HL-60 (cell line): Measurements from ENCODE around the gene SRGAP2B.
"Not testable (repeated sequence)": the region's sequence is repeated elsewhere in the genome, so short reads cannot be mapped to it uniquely, and the experiment has no call there.

Source experiments
- DNase-seq, 2 experiments: peaks; one replicate each; pipeline ENCODE4 v3.0.0-alpha.2; 2010 to 2020; ENCODE audit warnings: low read depth in 1 of 2, low spot score in 1 of 2
- H3K27ac ChIP-seq: fragments of 250-450 bp; sonication (Bioruptor Pico); replicated peaks from 2 replicates; pipeline ENCODE4 v1.5.1; 2020; ENCODE audit warnings: mild to moderate bottlenecking, moderate library complexity
- H3K27me3 ChIP-seq: fragments of 250-450 bp; sonication (Bioruptor Pico); 2 replicates; pipeline ENCODE4 v1.5.1; 2021; ENCODE audit warnings: mild to moderate bottlenecking, moderate library complexity; ENCODE audit not compliant: insufficient read depth, poor library complexity, severe bottlenecking
- H3K4me3 ChIP-seq: replicated peaks from 2 replicates; pipeline ENCODE4 v1.5.1; 2011; ENCODE audit warnings: mild to moderate bottlenecking, control low read depth, low read length; ENCODE audit not compliant: insufficient read depth

Gene SRGAP2B

DNA sequence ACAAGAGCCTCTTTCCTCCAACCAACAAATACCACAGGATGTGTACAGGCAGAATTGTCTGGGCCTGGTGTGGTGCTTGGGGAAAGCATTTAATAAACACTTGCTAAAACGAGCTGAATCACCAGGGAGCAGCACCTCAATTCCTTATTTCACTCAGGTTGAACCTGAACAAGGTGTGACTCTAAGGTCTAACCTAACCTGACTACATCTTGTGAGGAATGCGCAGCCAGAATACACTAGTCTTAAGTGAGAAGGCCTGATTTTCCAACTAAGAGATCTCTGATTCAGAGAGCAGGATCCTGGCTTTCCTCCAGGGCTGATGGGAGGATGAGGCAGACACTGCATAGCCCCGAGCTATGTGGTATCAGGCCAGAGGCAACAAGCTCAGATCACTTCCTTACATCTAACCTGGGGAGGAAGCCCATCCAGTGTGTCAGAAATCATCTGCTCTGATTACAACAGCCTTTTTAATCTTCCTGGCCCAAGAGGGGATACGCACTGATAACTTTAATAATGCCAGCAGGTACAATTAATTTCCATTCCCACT, 158.9 kb downstream of the SRGAP2B start:
- not testable (repeated sequence) for H3K4me3 ChIP-seq, DNase-seq, H3K27me3 ChIP-seq, H3K27ac ChIP-seq

DNA sequence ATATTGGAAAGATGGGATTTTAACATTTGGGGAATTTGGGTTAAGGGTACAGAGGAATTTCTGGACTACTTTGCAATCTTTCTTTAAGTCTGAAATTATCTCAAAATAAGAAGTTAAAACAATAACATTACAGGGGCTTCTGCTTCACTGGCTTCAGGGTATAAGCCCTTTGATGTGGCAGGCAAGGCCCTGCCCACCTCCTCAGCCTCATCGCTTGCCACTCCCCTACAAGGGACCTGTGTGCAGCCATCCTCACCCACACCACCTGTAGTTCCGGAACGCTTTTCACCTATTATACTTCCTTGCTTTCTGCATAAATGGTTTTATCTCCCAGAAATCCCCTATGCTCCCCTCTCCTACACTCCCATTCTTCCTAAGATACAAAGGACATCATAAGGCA, 159.8 kb downstream of the SRGAP2B start:
- H3K4me3 ChIP-seq, H3K27ac ChIP-seq, DNase-seq, H3K27me3 ChIP-seq: not testable (repeated sequence)

DNA sequence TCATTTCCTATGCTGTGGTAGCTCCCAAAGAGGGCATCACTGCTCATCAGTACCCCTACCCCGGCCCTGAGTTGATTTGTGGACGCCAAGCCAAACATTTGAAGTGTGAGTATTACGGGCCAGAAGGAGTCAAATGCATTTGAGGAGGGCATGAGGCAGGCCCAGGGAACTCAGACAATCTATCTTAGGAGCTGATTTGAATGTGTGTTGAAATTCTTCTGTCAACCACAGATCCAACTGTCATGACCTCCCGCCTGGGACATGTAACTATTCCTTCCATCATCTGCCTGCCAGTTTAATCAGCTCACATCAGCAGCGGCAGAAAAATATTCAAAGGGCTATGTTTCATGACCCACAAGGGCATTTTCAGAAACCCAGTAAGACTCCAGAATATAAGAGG, 162.1 kb downstream of the SRGAP2B start:
- H3K4me3 ChIP-seq, H3K27ac ChIP-seq, DNase-seq, H3K27me3 ChIP-seq: not testable (repeated sequence)

DNA sequence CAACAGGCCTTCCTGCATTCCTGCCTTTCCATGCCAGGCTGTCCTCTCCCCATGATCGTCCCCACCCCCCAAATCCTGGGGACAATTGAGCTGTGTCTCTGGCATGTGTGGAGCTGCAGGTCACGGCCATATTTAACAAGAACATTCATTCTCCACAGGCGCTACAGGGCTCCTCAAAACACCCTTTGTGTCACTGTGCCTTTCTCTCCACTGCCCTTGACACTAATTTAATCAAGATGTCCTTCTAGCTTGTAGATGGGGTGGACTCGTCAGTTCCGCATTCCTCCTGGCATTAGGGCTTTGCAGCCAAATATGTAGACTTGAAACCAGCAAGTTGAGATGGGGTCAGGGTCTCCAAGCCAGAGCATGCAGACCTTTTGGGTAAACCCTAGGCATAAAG, 163.0 kb downstream of the SRGAP2B start:
- not testable (repeated sequence) for DNase-seq, H3K27ac ChIP-seq, H3K4me3 ChIP-seq

DNA sequence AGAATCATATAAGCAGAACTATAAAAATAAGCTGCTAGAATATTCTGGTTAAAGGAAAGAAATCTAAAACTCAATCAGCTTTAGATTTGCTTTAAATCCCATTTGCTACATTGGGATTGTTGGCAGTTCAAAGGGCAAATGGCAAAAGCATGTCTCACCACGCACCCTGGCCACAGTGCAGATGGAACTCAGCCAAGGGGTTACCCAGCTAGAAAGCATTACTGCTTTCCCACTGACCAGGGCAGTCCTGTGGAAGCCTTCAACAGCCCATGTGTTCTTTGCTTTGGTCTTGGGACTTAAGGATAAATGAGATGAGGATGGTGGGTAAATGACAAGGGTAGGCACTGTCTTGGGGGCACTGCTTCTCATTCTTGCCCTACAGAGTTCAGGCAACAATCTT, 163.6 kb downstream of the SRGAP2B start:
- H3K4me3 ChIP-seq, H3K27me3 ChIP-seq, H3K27ac ChIP-seq, DNase-seq: not testable (repeated sequence)

More for the DNA sequence above, 163.0 kb downstream of the SRGAP2B start:
- not testable (repeated sequence) for H3K27me3 ChIP-seq

DNA sequence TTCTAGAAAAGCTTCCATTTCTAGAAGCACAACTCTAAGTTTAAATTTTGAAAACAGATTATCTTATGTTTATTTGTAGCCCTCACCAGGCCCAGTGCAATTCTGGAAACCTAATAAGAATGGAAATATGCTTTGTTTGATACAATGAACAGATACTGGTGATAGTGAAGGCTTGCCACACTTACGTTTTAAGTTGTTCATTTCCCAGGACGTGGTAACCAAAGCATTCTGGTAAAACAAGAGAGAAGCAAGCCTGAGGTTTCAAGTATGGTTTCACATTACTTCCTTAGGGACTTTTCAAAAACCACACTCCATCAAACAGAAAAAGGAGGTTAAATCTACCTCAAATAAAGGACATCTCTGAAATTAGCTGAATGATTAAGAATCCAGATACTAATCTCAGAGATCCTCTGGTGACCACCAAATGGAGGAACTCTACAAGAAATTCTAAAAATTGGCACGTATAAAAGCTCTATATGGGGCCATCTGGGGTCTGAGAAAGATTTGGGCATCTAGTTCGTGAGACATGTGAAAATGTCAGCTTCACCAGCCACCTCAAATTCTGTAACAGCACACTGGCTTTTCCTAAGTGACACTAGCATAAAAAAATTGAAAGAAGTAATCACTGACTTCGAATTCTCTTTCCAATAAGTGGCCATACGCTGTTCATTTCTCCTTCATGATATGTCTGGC, 164.9 kb downstream of the SRGAP2B start:
- not testable (repeated sequence) for H3K27ac ChIP-seq, DNase-seq, H3K4me3 ChIP-seq, H3K27me3 ChIP-seq

DNA sequence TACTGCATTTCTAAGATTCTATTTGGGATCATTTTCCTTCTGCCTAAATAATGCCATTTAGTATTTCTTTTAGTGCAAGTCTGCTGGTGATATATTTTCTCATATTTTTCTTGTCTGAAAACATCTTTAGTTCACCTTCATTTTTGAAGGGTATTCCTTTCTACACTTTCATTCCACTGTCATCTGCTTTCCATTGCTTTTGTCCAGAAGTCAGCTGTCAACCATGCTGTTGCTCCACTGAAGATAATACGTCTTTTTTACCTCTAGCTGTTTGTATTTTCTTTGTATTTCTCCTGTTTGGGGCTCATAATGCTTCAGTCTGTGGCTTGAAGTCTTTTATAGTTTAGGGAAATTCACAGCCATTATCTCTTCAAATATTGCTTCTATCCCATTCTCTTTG, 167.8 kb downstream of the SRGAP2B start:
- DNase-seq, result peak; percentile 0 to 1
- not testable (repeated sequence) for H3K27ac ChIP-seq, H3K27me3 ChIP-seq, H3K4me3 ChIP-seq

DNA sequence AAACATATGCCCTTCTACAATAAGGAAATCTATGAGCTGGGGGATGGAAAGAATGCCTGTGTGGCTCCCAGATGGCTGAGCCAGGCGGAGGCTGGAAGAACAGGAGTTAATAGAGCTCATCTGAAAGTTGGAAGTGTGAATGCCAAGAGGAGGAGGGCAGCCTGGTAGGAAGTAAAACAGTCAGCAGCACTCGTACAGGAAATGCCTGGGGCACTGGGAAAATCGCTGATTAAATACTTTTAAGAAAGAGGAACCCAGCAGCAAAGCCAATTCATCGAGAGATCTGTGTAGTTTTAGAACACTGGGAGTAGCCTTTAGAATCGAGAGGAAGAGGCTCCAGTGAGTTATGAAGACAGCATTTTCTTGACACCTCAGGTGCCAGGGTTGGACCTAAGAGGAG, 171.5 kb downstream of the SRGAP2B start:
- H3K27ac ChIP-seq, DNase-seq, H3K27me3 ChIP-seq, H3K4me3 ChIP-seq: not testable (repeated sequence)

DNA sequence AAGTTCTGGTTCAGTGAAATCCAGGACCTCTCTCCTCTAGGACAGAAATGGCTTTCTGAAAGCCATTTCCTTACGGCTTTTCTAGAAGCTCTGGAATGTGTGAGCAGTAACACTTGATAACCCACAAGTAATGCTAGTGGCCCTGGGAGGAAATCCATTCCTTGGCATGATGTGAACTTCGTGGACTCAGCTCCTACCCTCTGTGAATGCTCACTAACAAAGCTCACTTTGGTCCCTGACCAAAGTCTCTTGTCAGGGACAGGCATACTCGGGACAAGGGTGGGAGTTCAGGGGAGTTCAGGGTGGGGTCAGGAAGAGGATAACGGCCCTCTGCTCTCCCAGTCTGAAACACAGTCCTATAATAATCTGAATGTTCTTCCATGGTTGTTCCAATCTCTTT, 172.3 kb downstream of the SRGAP2B start:
- H3K4me3 ChIP-seq, H3K27me3 ChIP-seq, H3K27ac ChIP-seq, DNase-seq: not testable (repeated sequence)

DNA sequence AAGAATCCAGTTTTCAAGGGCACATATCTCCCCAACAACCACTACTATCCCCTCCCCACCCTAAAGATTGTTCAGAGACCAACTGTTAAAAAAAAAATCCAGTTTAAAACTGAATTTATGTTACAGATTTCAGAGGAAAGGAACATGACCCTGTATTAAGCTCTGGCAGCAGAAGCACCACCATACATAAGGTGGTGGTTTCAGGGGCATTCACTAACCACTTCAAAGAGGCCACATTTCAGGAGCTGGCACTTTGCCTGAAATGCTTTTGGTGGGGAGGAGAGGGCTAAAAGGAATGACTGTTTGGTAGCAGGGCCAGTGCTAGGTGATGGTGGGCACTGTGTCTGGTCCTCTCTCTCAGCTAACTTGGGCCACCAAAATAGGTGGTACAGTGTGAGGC, 176.0 kb downstream of the SRGAP2B start:
- not testable (repeated sequence) for H3K4me3 ChIP-seq, H3K27ac ChIP-seq, DNase-seq, H3K27me3 ChIP-seq

DNA sequence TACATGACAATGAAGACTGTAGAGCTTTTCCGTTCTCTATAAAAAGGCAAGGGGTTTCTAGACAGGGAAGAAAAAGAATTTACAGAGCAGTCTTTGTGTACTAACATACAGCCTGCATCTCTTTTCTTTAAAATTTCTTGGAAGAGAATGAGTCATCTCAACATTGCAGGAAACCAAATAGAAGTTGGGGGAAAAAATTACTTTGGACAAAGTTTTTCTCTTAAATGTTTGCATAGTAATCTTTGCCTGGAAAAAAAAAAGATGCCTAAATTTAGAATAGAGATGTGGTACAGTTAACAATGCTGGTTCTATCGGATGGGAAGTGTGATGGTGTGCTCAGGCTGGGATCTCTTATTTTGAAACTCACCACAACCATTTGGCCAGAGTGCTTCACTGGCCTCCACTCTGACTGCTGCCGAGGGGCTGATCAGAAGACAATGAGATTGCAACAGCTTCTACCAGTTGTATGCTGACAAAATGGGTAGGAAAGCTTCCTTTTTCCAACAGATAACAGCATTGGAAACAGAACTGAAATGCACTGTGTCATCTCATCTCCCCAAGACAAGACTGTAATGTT, 177.0 kb downstream of the SRGAP2B start:
- not testable (repeated sequence) for DNase-seq, H3K27ac ChIP-seq, H3K27me3 ChIP-seq

DNA sequence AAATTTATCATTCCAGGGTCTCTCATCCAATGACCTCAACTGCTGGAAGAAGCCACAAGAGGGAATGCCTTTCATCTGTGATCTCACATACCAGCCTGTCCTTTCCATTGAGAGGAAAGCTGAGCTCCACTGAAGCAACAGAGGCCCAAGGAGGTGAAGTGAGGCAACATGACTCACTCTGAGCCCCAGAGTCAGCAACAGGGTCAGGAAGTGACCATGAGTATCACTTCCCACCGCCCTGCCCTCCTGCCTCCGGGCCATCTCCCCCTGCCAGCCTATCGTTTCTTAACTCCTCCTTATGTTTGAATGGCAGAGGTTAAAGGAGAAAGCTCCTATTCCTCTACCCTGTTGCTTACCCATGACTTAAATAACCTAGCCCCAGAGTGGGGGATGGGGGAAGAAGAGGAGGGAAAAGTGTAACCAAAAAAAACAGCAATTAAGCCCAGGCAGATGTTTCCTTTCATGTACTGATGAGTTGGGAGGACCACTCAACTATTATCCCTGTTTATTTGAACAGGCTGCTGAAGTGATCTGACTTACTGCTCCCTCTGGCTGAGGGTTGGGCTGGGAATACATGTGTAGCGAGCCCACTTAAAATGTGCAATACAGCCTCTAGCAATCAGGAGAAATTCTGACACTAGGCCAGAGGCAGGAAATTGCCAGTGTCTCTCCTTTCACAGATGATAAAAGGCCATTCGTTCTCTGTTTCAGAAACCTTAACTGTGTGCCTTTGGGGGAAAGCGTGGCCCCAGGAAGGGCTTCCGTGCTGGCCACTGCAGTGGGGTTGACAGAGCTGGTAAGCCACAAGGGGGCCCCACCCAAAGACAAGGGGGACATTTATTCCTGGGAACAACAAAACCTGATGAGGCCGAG, 177.7 kb downstream of the SRGAP2B start:
- not testable (repeated sequence) for H3K27me3 ChIP-seq, H3K4me3 ChIP-seq, H3K27ac ChIP-seq, DNase-seq

More for the DNA sequence above, 177.0 kb downstream of the SRGAP2B start:
- H3K4me3 ChIP-seq, result not testable (repeated sequence)

DNA sequence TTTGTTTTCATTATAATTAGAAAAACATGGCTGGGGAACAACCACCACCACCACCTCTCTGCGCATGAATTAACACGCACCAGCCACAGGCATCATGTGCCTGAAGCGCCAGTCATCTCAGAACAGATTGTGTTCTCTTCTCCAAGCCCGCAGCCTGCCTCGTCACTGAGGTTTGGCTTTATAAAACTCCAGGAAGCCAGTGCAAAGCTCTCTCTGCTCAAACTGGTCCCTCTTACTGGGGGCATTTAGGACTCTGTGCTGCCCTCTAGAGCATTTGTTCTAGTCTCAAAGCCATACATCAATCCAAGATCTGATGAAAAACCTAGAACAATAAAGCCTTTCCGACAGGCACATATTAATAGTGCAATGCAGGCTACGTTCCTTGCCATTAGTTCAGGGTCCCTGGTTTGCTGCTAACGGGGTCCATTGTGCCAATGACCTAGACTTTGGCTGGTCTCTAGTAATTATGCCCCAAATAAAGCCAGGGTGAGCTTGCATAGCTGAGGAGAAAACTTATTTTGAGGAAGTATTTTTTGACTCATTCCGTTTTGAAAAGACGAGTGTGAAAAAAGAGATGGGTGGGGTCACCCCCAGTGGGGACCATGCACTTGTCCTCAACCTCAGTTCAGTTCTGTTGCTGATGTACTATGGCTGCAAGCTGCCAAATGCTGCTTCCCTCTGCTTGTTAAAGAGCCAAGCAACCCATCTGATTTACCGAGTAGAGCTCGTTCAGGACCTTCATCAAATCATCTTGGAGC, 181.0 kb downstream of the SRGAP2B start:
- not testable (repeated sequence) for H3K27me3 ChIP-seq, H3K27ac ChIP-seq, DNase-seq, H3K4me3 ChIP-seq

DNA sequence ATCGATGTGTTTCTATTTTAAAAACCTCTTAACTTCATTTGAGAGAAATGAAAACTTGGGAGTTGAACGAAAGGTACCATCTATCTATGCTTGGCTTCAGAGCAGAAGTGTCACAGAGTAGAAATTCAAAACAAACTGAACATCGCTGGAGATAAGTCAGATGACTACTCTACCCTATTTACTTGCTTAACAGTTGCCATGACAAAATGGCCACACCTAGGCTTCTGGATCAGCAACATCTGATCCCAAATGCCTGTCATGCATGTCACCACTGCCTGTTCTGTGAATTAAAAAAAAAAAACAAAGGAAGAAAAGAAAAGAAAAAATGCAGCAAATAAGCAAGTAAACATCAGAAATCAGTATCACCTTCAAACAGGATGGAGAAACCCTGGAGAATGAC, 181.7 kb downstream of the SRGAP2B start:
- not testable (repeated sequence) for DNase-seq, H3K27me3 ChIP-seq, H3K4me3 ChIP-seq, H3K27ac ChIP-seq
